ENCODE measurements around the gene RRAS2. TPM values are rescaled to one million over a fixed set of nuclear protein-coding genes. Genes with fewer than 3 reads are reported as not detected.
A peak's percentile ranks its signal among the peaks of the same experiment; 100 is the strongest.

The RRAS2 gene
- total and polyA plus RNA-seq, 8 donors: 44.2 to 67.4 (median 58.4) TPM

DNA sequence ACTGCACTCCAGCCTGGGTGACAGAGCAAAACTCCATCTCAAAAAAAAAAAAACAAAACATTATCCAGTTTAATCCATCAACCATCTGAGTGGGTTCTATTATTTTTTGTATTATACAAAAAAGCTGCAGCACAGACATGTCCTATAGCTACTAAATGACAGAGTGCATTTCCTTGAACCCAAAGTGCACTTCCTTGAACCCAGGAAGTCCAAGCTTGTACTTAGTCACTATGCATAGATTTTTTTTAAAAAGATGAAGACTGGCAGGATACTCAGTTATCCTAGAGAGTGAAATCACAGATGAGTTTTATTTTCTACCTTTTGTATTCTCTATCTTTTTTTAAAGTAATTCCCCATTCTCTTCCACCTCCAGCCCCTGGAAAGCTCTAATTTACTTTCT lies 8.0 kb upstream of the RRAS2 start:
- Histone ChIP-seq H3K27ac (no peak overlapping the region), H3K4me1 (no peaks in the 10 kb centered on the region), H3K9me3 (no peaks in the 10 kb centered on the region), H3K36me3 (no peaks in the 10 kb centered on the region), H3K4me3 (no peak overlapping the region), H3K27me3 (no peaks in the 10 kb centered on the region)
- no peak for ATAC-seq
- no peak for TF ChIP-seq CTCF (IDR thresholded peaks at IDR 0.05)
- DNase-seq: no peak
- intact Hi-C loops (cut with DNase I): no loop called here

DNA sequence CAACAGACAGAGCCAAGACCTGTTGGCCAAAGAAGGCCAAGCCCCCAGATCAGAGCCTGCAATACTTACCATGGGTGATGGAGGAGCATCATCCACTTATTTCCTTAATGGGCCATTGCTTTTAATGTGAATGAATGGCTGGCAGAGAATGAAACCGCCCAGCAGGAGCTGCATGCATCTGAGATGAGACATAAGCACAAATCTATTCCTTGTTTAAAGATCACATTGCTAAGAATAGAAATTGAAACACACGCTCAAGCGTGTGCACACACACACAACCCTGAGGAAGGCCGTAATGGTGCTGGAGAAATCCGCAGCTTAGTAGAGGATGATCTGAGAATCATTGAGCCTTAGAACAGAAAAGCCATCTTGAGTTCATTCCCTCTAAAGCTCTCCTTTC lies 5.3 kb upstream of the RRAS2 start:
- ATAC-seq: no peak
- TF ChIP-seq CTCF (IDR thresholded peaks at IDR 0.05): no peak
- no peak for DNase-seq
- Histone ChIP-seq H3K27ac (no peak overlapping the region), H3K4me3 (no peak overlapping the region), H3K36me3 (no peaks in the 10 kb centered on the region), H3K27me3 (peaks cover 0 to 15% of the 10 kb centered on the region in 2 donors), H3K9me3 (no peaks in the 10 kb centered on the region), H3K4me1 (peaks cover 0 to 2% of the 10 kb centered on the region in 2 donors)
- intact Hi-C loops (cut with DNase I): no loop called here

GRCh38 chr11:14362611-14363010 lies 3.6 kb upstream of the RRAS2 start:
- ATAC-seq (no peak), DNase-seq (no peak)
- no peak for TF ChIP-seq CTCF (IDR thresholded peaks at IDR 0.05)
- Histone ChIP-seq H3K27me3 (peaks cover 0 to 32% of the 10 kb centered on the region in 2 donors), H3K9me3 (no peaks in the 10 kb centered on the region), H3K4me1 (peaks cover 0 to 7% of the 10 kb centered on the region in 2 donors), H3K36me3 (no peaks in the 10 kb centered on the region), H3K27ac (no peak overlapping the region), H3K4me3 (no peak overlapping the region)
- intact Hi-C loops (cut with DNase I): no loop called here

- Histone ChIP-seq H3K4me1 (peaks cover 6 to 12% of the 10 kb centered on the region in 2 donors), H3K27me3 (peaks cover 0 to 38% of the 10 kb centered on the region in 2 donors), H3K36me3 (no peaks in the 10 kb centered on the region), H3K9me3 (no peaks in the 10 kb centered on the region), H3K27ac (no peak overlapping the region), H3K4me3 (no peak overlapping the region)
- TF ChIP-seq CTCF (IDR thresholded peaks at IDR 0.05): no peak
- DNase-seq (no peak), ATAC-seq (no peak)
- intact Hi-C loops (cut with DNase I): no loop called here
Observed at GRCh38 chr11:14361951-14362350, 3.0 kb upstream of the RRAS2 start.

- intact Hi-C loops (cut with DNase I): no loop called here
- Histone ChIP-seq H3K4me1 (peaks cover 7 to 12% of the 10 kb centered on the region in 2 donors), H3K9me3 (no peaks in the 10 kb centered on the region), H3K27ac (no peak overlapping the region), H3K4me3 (no peak overlapping the region), H3K36me3 (no peaks in the 10 kb centered on the region), H3K27me3 (peaks cover 0 to 48% of the 10 kb centered on the region in 2 donors)
- ATAC-seq (no peak), DNase-seq (peak in 1 of 4 donors; percentile 28)
- TF ChIP-seq CTCF (IDR thresholded peaks at IDR 0.05): no peak
Observed at GRCh38 chr11:14360976-14361375, 2.0 kb upstream of the RRAS2 start.

Data from left lung (tissue), 10 donors.